NCI-H2171 (cell line): Measurements from ENCODE around the gene OVCH1.

Experiments used
- DNase-seq: peaks from one replicate; lab custom pipeline; 2025; lab: John Stamatoyannopoulos, UW

Gene OVCH1, protein sequence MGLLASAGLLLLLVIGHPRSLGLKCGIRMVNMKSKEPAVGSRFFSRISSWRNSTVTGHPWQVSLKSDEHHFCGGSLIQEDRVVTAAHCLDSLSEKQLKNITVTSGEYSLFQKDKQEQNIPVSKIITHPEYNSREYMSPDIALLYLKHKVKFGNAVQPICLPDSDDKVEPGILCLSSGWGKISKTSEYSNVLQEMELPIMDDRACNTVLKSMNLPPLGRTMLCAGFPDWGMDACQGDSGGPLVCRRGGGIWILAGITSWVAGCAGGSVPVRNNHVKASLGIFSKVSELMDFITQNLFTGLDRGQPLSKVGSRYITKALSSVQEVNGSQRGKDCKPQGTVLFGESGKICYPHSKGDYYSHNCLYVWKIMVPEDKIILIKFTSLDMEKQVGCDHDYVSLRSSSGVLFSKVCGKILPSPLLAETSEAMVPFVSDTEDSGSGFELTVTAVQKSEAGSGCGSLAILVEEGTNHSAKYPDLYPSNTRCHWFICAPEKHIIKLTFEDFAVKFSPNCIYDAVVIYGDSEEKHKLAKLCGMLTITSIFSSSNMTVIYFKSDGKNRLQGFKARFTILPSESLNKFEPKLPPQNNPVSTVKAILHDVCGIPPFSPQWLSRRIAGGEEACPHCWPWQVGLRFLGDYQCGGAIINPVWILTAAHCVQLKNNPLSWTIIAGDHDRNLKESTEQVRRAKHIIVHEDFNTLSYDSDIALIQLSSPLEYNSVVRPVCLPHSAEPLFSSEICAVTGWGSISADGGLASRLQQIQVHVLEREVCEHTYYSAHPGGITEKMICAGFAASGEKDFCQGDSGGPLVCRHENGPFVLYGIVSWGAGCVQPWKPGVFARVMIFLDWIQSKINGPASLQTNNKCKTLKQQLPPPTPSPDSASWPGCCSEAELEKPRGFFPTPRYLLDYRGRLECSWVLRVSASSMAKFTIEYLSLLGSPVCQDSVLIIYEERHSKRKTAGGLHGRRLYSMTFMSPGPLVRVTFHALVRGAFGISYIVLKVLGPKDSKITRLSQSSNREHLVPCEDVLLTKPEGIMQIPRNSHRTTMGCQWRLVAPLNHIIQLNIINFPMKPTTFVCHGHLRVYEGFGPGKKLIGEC

DNA sequence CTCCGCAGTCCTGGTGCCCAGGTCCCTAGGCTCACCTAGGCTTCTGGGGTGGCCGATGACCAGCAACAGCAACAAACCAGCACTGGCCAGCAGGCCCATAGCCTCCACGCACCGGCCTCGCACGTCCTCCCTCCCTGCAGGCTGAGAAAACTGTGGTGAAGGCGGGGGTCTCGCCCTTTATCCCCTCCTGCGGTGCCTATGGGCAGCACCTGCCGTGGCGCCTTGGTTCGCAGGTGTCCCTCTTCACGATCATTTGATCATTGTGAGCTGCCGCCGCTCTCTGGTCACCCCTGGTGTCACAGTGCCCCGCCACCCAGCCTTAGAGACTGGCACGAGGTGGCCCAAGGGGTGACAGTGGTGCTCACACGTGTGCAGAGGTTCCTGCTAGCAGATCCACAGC lies at the start of gene OVCH1:
OVCH1 (minus strand) TSS at position 99 of the 400 bp plus-strand sequence; CDS start at position 99, 0 bp downstream.
- no peak for DNase-seq

DNA sequence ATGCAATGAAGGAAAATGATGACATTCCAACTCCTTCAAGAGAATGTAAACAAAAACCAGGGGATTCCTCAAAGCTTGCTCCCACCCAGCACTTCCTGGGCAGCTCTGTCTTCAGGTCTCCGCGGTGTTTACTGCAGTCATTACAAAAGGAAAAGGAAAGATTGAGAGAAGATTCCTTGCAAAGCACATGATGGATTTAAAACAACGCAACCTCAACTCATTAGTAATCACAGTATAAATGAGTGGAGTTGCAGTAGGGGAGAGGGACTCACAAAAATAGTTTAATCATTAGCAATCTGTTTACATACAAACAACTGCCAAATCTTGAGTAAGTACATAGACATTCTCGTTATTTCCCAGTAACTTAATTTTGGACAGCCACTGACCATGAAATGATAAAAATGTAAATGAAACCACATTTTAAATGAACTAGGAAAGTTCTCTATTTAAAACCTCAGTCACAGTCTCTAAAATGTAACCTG lies 49.7 kb upstream of the OVCH1 start:
- no peak for DNase-seq

DNA sequence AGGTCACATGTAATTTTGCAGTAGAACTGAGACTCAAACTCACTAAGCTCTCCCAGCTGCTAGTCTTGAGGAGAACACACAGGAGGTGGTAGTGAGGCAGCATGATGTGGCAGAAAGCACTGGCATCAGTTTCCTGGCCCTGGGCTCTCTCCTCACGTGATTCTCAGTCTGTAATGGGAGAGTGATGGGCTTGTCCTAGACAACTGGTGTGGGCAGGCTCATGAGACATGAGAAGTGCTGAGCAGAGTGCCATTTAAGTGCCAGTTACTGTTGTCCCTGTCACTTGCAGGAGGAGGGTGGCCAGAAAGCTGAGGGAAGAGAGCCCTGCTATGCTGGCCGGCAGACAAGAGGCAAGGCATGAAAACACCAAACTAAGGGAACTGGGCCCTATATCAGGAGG lies 48.5 kb upstream of the OVCH1 start:
- DNase-seq: no peak

DNA sequence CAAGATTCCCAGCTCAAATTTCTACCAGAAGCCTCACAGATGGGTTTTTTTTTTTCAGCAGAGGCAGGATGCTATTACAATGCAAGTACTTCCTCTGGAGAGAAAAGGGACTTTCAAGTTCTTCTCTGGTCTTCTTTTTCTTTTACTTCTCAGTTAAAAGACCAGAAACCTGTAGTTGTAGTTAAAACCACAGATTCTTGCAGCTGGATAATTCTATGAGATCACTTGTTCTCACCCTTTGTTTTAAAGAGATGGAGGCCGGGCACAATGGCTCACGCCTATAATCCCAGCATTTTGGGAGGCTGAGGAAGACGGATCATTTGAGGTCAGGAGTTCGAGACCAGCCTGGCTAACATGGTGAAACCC lies 47.6 kb upstream of the OVCH1 start:
- no peak for DNase-seq

DNA sequence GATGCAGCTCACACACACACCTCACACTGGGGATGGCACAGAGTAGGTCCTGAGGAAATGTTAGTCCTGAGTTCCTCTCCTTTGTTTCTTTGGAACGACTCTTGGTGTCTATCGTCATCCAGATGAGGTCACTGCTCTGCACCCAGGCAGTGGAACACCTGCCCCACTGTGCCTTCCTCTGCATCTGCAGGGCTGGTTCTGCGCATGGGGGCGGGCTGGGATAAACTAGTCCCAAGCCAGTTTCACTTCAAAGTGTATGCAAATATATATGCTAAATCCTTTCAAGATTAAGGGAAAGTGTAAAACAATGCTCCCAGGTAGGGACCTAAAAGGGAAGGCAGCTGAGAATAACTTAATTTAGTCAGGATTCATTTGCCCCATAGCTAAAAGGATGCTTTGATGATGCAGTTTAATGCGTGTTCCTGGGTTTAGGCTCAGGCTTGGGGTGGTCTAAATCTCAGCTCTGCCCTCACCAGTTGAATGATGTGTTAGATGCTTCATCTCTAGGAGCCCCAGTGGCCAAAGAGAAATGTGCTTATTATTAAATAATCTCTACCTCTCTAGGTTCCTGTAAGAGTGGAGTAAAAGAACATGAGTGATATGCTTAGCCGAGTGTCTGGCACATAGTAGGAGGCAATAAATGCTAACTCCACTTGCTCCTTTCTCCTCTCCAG lies 47.1 kb upstream of the OVCH1 start:
- no peak for DNase-seq

DNA sequence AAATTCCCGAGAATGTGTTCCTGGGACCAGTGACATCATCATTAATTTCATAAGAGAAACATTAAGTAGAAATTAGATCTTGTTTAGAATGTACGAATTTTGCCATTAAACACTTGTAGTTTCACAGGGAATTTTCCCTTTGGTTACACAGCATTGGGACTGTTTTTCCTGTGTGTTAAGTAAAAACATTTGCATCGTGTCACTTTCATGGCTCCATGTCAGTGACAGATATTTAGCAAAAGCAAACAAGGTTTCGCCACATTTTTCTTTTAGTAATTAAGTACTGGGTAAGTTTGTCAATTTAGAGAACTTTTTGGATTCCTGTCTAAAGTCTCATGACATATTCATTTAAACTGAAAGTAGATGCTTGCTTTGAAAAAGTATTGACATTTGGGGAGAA lies 45.5 kb upstream of the OVCH1 start:
- DNase-seq: no peak

DNA sequence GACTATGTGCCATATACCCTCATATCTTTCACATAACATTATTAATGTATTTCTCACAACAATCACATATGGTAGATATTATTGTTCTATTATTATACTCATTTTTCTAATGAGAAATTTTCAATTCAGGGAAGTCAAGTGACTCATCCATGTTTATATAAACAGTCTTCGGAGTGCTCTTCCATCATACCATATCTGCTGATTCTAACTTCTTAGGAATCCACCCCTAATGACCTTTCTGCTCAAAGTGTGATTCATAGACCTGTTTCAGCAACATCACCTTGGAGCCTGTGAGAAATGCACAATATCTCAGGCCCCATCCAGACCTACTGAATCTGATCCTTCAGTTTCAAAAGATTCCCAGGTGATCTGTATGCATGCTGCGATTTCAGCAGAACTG lies 39.8 kb upstream of the OVCH1 start:
- DNase-seq: no peak

DNA sequence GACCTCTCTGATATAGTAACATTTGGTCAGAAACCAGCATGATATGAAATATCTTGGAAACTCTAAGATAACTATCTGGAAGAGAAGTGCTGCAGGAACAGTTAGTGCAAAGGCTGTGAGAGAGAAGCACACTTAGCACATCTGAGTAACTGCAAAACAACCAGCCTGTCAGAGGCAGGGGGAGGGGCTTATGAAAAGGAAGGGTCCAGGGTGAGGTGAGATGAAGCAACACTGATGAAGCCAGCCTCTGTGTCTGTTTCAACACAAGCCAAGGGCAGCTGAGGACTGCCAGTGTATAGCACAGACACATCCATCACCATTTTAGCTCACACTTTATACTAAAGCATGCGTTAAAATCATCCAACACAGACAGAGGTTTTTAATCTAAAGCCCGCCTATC lies 37.4 kb upstream of the OVCH1 start:
- DNase-seq: no peak

DNA sequence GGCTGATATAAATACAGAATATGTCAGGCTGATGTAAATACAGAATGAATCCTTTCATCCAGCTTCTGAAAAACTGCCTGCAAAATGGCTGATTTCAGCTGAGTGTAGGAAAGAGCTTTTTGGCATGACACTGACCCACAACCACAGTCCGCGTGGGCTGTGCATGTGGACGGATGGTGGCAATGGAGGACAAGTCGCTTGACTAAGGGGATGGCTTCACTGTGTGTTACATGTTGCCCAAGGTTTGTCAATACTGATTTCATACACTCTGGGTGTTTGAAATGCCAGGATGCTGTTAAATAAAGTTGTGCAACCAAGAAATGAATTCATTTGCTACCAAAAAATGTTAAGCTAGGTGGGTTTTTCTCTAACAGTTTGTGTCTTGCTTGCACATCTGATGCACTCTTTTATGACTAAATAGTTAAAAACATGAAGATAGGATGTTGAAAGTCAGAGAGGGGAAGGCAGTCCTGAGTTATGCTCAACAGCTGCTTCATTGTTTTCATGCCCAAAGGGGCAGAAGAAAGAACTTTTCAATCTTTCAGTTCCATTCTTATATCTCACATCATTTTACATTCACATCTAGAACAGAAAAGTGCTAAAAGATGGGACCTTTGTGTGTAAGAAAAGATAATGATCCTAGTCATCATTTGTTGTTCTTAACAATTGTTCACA lies 36.5 kb upstream of the OVCH1 start:
- DNase-seq: no peak

DNA sequence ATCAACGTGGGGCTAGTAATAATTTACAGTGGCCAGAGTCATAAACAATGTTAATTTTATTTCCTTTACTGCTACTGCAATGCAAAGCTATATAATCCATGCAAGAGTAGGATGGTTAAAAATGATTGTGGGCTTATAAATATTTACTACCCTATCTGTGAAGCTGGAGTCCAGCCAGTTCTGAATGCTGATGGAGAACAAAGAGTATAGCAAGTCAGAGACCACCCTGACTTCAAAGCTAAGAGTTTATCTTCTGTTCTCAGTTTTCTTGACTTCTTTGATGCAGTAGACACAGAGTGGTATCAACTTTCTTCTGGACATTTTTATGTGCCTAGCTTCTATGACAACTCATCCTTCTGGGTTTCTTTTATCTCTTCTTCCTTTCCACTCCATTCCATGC lies 34.0 kb upstream of the OVCH1 start:
- DNase-seq: no peak

DNA sequence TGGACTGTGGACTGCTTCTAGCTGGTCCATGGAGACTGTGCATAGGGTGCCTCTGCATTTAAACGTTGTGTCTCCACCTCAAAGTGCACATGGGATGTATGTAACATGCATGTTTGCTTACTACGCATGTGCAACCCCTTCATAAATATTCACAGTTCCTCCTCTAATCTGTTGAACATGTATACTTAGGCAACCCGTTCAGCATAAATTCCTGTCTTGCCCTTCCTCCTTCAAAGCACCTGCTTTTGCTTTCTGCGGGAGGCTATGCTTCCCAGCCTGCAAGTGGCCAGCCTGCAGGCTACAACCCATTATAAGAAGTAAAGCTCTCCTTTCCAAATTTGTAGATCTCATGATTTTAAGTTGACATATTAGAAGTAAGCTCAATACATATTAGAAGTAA lies 33.0 kb upstream of the OVCH1 start:
- no peak for DNase-seq

DNA sequence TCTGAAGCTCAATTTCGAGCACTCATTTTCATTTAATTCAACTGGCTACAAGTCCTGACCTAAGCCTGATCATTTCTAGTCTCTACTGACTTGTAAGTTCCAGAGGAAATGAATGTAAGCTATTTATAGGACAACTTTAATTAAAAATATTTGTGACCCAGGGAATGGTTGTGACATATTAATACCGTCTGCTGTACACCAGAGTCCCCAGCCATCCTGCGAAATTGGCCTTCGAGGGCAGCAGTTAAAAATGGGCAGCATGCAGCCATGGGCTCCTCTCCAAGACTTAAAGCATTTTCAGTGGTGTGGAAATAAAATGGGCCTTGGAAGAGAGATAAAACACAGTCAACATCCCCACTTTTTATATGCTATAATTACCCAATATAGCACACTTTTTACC lies 30.7 kb upstream of the OVCH1 start:
- DNase-seq: no peak

DNA sequence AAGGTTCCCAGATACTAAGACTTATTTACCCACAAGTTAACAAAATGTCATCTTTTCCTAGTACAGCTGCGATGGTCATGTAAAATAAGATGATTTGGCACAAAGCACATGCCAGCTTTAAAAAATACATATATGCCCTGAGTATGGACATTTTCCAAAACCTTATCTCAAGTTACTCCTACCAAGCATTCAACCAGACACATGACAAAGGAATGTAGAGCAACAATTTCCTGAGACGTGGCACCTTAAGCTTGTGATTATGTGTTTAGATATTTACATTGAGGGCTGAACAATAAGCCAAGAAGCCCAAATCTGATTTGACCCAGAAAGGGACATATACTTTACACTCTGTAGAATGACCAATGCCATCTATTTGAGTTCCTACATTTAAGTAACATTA lies 24.5 kb upstream of the OVCH1 start:
- no peak for DNase-seq

DNA sequence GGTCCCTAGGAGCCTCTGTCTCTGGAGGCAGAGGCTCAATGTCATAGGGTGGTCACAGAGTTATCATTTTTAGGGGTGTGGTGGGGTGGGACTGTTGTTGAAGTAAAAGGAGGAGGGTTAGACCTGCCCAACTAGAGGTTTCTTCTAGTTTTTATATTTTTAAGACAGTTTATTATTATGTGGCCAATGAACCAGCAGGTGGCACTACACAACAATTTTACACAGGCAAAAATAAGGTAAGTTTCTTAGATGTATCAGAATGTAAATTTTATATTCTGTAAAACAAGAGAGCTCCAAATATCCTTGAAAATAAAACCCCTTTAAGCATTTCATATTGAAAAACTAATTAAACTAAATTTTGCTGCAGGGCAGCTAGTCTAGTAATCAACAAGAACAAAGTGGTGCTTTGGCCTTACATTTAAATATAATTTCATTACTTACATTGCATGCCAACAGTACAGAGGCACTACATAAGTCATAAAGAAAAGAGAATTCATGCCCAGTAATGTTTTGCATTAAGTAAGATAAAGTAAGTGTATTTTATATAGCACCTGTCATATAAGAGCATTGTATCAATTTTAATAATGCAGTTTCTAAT lies 22.2 kb upstream of the OVCH1 start:
- DNase-seq: no peak

DNA sequence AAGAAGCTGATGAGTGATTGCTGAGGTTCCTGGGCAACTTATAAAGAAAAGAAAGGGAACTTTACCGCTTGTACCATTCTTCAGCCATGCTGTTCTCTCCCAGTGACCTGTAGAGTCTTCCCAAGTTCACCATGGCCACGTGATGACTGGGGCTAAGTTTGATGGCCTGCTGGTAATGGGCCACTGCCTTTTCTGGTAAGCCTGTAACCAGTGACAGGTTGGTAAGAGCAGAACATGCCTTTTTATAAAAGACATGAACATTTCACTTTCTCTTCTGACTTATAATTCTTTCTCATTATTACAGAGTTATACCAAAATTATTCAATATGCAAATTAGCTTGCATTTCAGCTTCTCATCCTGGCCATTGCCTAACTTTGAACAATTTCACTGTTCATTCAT lies 20.9 kb upstream of the OVCH1 start:
- DNase-seq: no peak

DNA sequence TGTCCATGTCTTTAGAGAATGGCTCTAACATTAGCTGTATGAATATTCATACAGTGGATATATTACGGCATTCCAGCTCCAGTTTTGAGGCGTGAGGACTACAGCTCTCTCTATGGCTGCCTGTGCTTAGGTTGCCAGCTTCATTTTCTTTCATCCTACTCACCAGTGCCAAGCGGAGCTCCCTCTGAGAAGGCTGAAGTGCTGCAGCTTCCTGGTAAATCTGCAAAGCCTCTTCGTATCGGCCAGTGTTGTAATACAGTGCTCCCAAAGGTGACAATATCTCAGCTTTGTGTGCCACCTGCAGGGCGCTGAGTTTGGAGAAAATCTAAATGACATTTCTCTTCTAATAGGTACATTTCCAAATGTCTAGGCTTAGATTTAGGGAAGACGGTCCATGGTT lies 19.8 kb upstream of the OVCH1 start:
- DNase-seq: no peak

DNA sequence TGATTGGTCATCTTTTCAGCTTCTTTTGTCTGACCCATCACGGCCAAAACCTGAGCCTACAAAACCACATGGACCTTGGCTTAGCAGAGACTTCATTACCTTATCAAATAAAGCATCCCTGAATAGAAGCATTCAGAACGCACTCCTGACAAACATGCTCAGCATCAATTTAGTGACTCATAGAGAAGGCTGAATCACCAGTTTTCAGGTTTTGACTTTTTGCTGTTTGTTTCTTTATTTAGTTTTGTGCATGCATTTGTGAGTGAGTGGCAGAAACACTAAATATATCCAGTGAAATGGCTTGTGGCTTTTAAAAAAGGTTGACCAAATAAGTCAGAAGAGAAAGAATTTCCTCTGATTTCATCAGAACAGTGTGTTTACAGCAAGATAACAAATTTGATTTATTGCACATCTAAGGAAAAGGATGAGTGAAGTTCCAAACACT lies 19.0 kb upstream of the OVCH1 start:
- no peak for DNase-seq

DNA sequence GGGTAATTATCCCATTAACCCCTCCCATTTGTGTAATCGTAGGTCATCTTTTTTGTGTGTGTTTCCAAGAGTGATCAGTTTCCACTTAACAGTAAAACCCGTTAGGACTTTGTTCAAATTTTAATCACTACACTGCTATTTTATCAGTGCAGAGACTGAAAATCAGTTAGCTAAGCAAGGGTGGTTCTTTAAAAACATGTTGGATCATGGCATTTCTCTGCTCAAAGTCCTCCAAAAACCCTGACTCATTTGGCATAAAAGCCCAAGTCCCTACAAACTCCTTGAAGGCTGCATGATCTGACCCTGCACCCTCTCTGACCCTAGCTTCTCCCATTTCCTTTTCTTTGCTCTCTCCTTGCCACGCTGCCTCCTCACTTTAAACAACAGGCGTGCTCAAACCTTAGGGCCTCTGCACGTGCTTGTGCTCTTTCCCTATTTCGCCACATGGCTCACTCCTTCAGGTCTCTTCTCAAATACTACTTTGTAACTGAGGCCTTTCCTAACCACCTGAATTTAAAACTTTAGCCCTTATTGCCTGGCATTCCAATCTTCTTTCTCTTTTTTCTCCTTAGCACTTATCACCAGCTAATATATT lies 13.2 kb upstream of the OVCH1 start:
- no peak for DNase-seq

DNA sequence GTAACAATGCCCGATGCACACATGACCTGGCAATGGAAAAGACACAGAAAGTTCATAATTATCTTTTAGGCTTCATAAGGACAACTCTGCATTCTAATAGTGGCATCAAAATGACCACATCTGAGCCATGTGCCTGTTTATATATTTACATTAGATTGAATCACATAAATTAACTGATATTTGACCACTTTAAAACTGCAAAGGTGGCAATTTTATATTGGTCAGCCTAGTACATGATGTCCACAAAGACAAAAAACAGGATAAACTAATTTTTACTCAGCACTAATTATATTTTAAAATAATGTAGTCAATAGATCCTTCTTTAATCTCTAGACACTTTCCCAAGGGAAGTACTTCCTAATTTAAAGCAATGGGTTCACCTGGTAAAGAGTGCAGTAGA lies 12.0 kb upstream of the OVCH1 start:
- no peak for DNase-seq

DNA sequence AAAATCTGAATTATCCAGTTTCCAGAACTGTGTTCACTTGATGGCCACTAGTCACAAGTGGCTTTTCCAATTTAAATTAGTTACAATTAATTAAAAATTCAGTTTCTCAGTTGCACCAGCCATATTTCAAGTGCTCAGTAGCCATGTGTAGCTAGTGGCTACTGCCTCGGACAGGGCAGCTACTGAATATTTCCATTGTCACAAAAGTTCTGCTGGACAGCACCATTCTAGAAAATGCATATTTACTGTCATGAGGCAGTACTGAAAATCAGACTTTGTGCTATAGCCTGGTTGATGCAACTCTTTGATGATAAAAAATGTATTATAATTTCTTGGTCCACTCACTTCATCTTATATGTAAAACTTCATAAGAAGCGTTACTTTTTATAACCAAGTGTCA lies 11.5 kb upstream of the OVCH1 start:
- no peak for DNase-seq

DNA sequence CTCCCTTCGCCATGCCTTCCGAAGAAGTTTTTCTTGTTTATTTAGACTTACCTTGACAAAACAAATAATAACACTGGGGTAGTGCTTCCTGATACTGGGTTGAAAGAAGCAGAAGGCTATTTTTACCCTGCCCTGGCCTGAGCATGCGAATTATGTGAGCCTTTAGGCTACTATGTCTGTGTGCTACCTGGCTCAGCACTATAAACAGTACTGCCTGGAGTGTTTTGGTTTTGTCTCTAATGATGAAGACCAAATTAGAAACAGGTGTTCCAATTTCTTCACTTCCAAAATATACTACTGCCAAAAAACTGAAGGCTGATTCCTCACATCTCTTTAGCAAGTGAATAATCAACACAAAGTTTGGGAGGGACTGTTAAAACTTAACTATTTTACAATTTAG lies 7.6 kb upstream of the OVCH1 start:
- DNase-seq: no peak
